C4-2B (cell line): ENCODE results near the gene LARP6.

Source experiments
- CTCF ChIP-seq: fragments of 450-650 bp; conservative IDR thresholded peaks from 2 replicates; pipeline ENCODE4 v1.5.1; 2017; ENCODE audit warnings: mild to moderate bottlenecking
- ZFX ChIP-seq: fragments of 450-650 bp; IDR thresholded peaks from 2 replicates; pipeline ENCODE4 v1.6.1; 2017

GRCh38 chr15:70834999-70835398 is 19.0 kb downstream of the LARP6 start:
- TF ChIP-seq CTCF: no peak
- no peak for TF ChIP-seq ZFX
